Caco-2 (cell line): ENCODE results near the gene TRPM5. TPM values are rescaled to one million over a fixed set of nuclear protein-coding genes. Genes with fewer than 3 reads are reported as not detected.

Experiments
- BruUV-seq: library from RNA; stranded (reverse); fragments of 400-500 nt; replicated peaks from 2 replicates; lab custom pipeline; 2021; lab: Mats Ljungman, UMichigan
- CTCF ChIA-PET: fragments of 300-600 bp; sonication (Branson Sonifier 250); formaldehyde crosslinking; loops from one replicate; lab custom pipeline; 2022; ENCODE audit warnings: antibody characterized with exemption; lab: Charles Lee
- POLR2A ChIA-PET: fragments of 300-600 bp; sonication (Branson Sonifier 250); formaldehyde crosslinking; loops from one replicate; lab custom pipeline; 2022; ENCODE audit warnings: antibody characterized with exemption; lab: Charles Lee
- DNase-seq, 2 experiments: peaks; one replicate each; pipeline versions ENCODE4 v3.0.0 to v3.0.0-alpha.2; 2020 to 2022
- H3K27me3 ChIP-seq: replicated peaks from 2 replicates; pipeline ENCODE4 v1.6.0; 2011; ENCODE audit warnings: low read length; ENCODE audit not compliant: control insufficient read depth, insufficient read depth
- H3K36me3 ChIP-seq: 2 replicates; pipeline ENCODE4 v1.5.1; 2011; ENCODE audit warnings: low read length; ENCODE audit not compliant: control insufficient read depth, insufficient read depth
- H3K4me1 ChIP-seq: fragments of 250-450 bp; sonication (Bioruptor Pico); 2 replicates; pipeline ENCODE4 v1.5.1; 2020; ENCODE audit warnings: mild to moderate bottlenecking
- H3K4me3 ChIP-seq: 2 replicates; pipeline ENCODE4 v1.5.1; 2011; ENCODE audit warnings: low read depth, mild to moderate bottlenecking, control low read depth, low read length
- H3K9me3 ChIP-seq: fragments of 250-450 bp; sonication (Bioruptor Pico); 2 replicates; pipeline ENCODE4 v1.5.1; 2020; ENCODE audit warnings: mild to moderate bottlenecking, moderate library complexity
- H3K27ac Mint-ChIP-seq: one replicate; pipeline ENCODE4 v1.8.0; 2022; ENCODE audit warnings: mixed read lengths; ENCODE audit not compliant: unreplicated experiment
- H3K27me3 Mint-ChIP-seq: one replicate; pipeline ENCODE4 v1.8.0; 2022; ENCODE audit warnings: mixed read lengths; ENCODE audit not compliant: insufficient read depth, unreplicated experiment
- H3K36me3 Mint-ChIP-seq: one replicate; pipeline ENCODE4 v1.8.0; 2022; ENCODE audit warnings: mild to moderate bottlenecking, mixed read lengths; ENCODE audit not compliant: insufficient read depth, unreplicated experiment
- H3K4me1 Mint-ChIP-seq: one replicate; pipeline ENCODE4 v1.8.0; 2022; ENCODE audit warnings: low read depth, mixed read lengths; ENCODE audit not compliant: unreplicated experiment
- H3K4me3 Mint-ChIP-seq: one replicate; pipeline ENCODE4 v1.8.0; 2022; ENCODE audit warnings: mild to moderate bottlenecking, moderate library complexity, mixed read lengths; ENCODE audit not compliant: unreplicated experiment
- H3K9me3 Mint-ChIP-seq: one replicate; pipeline ENCODE4 v1.8.0; 2022; ENCODE audit warnings: mixed read lengths; ENCODE audit not compliant: unreplicated experiment
- intact Hi-C: fragments of 100-400 bp; cut with micrococcal nuclease; formaldehyde crosslinking; loops from one replicate; pipeline ENCODE4 v1.10.0; 2022; ENCODE audit not compliant: unreplicated experiment
- total RNA-seq: library from RNA; stranded (reverse); gene quantifications from 2 replicates; pipeline ENCODE4 v1.2.3, GENCODE V29; 2022
- TF ChIP-seq, protein P1 (sequence below), 2 experiments: fragments of 200-600 bp in 1 of 2; IDR thresholded peaks; 1 replicate in 1 of 2; 2 replicates in 1 of 2; pipeline versions ENCODE4 v1.5.1 to v1.8.0; 2011 to 2022; ENCODE audit warnings: antibody characterized with exemption in 1 of 2, control low read depth in 1 of 2, inconsistent platforms in 1 of 2, low read depth in 1 of 2, low read length in 1 of 2, mild to moderate bottlenecking in 1 of 2, moderate library complexity in 1 of 2; ENCODE audit not compliant: insufficient read depth in 1 of 2, severe bottlenecking in 1 of 2, unreplicated experiment in 1 of 2

Gene TRPM5
- total RNA-seq, 1 experiment from 2014 or later, result not detected

DNA sequence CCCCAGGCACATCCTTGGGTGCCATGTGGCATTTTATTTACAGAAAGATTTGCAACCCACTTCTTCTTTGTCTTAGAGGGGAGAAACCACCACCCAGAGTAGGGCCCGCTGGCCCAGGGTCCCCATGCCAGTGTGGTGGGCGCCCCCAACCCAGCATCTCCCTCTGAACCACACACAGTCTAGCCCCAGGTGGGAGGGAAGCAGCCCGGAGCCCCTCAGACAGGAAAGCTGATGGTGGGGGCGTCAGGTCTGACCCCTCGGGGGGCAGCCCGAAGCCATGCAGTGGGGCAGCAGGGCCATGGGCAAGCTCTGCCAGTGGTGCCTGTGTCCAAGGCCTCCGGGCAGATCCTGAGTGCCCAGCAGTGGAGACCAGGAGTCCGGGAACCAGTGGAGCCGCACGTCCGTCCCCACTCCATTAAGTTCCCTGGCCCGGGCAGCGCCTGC, 11.7 kb downstream of the TRPM5 start:
- Mint-ChIP-seq H3K27me3 (no peaks in the 10 kb centered on the region), H3K9me3 (no peaks in the 10 kb centered on the region), H3K27ac (no peak overlapping the region), H3K36me3 (no peaks in the 10 kb centered on the region), H3K4me3 (no peak overlapping the region), H3K4me1 (no peaks in the 10 kb centered on the region)
- DNase-seq, result no peak
- no peaks in the 10 kb centered on the region for H3K4me1 ChIP-seq
- POLR2A ChIA-PET, result no interaction called here
- H3K27me3 ChIP-seq, result no peaks in the 10 kb centered on the region
- CTCF ChIA-PET, result no interaction called here
- intact Hi-C loops, result no loop called here
- no peaks in the 10 kb centered on the region for H3K36me3 ChIP-seq
- no peaks in the 10 kb centered on the region for H3K9me3 ChIP-seq
- TF ChIP-seq, protein P1, sequence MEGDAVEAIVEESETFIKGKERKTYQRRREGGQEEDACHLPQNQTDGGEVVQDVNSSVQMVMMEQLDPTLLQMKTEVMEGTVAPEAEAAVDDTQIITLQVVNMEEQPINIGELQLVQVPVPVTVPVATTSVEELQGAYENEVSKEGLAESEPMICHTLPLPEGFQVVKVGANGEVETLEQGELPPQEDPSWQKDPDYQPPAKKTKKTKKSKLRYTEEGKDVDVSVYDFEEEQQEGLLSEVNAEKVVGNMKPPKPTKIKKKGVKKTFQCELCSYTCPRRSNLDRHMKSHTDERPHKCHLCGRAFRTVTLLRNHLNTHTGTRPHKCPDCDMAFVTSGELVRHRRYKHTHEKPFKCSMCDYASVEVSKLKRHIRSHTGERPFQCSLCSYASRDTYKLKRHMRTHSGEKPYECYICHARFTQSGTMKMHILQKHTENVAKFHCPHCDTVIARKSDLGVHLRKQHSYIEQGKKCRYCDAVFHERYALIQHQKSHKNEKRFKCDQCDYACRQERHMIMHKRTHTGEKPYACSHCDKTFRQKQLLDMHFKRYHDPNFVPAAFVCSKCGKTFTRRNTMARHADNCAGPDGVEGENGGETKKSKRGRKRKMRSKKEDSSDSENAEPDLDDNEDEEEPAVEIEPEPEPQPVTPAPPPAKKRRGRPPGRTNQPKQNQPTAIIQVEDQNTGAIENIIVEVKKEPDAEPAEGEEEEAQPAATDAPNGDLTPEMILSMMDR (IDR thresholded peaks at IDR 0.05; ENCODE audit: insufficient read depth in 1 of 2, low read depth in 1 of 2, low read length in 1 of 2, severe bottlenecking in 1 of 2, unreplicated experiment in 1 of 2), result no peak
- H3K4me3 ChIP-seq, result no peak overlapping the region
- no TSS peak for BruUV-seq

GRCh38 chr11:2432171-2432621, 12.1 kb downstream of the TRPM5 start:
- no peaks in the 10 kb centered on the region for H3K9me3 Mint-ChIP-seq
- no peak overlapping the region for H3K27ac Mint-ChIP-seq
- H3K9me3 ChIP-seq, result no peaks in the 10 kb centered on the region
- no peaks in the 10 kb centered on the region for H3K36me3 ChIP-seq
- H3K27me3 ChIP-seq, result no peaks in the 10 kb centered on the region
- POLR2A ChIA-PET, result no interaction called here
- BruUV-seq, result no TSS peak
- H3K4me3 ChIP-seq, result no peak overlapping the region
- H3K4me3 Mint-ChIP-seq, result no peak overlapping the region
- no peak for DNase-seq
- intact Hi-C loops, result no loop called here
- no peaks in the 10 kb centered on the region for H3K4me1 Mint-ChIP-seq
- no peaks in the 10 kb centered on the region for H3K27me3 Mint-ChIP-seq
- CTCF ChIA-PET, result no interaction called here
- H3K4me1 ChIP-seq, result no peaks in the 10 kb centered on the region
- no peaks in the 10 kb centered on the region for H3K36me3 Mint-ChIP-seq
- TF ChIP-seq, protein P1 (IDR thresholded peaks at IDR 0.05; ENCODE audit: insufficient read depth in 1 of 2, low read depth in 1 of 2, low read length in 1 of 2, severe bottlenecking in 1 of 2, unreplicated experiment in 1 of 2), result no peak

DNA sequence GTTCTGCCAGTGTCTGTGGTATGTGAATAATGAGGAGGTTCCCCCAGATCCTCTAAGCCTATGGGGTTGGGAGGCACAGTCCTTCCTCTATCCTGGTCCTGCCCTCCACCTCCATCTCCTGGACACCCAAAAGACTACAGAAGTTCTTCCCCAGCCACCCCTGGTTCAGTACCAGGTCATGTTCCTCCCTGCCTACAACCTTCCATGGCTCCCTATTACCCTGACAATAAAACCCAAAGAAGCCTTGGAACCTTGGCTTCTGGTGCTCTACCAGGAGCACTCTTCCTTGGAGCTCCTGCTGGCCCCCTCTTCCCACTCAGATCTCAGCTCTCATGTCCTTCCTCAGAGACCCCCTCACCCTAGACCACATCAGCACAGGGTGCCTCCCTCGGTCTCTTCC, 12.9 kb downstream of the TRPM5 start:
- BruUV-seq, result no TSS peak
- TF ChIP-seq, protein P1 (IDR thresholded peaks at IDR 0.05; ENCODE audit: insufficient read depth in 1 of 2, low read depth in 1 of 2, low read length in 1 of 2, severe bottlenecking in 1 of 2, unreplicated experiment in 1 of 2), result no peak
- H3K9me3 Mint-ChIP-seq, result no peaks in the 10 kb centered on the region
- H3K27ac Mint-ChIP-seq, result no peak overlapping the region
- Histone ChIP-seq H3K4me3 (no peak overlapping the region), H3K36me3 (no peaks in the 10 kb centered on the region), H3K4me1 (no peaks in the 10 kb centered on the region), H3K9me3 (no peaks in the 10 kb centered on the region), H3K27me3 (no peaks in the 10 kb centered on the region)
- H3K36me3 Mint-ChIP-seq, result no peaks in the 10 kb centered on the region
- POLR2A ChIA-PET, result no interaction called here
- DNase-seq, result no peak
- CTCF ChIA-PET, result no interaction called here
- H3K27me3 Mint-ChIP-seq, result no peaks in the 10 kb centered on the region
- intact Hi-C loops, result no loop called here
- no peaks in the 10 kb centered on the region for H3K4me1 Mint-ChIP-seq
- no peak overlapping the region for H3K4me3 Mint-ChIP-seq
